A673 (cell line): ENCODE data around the gene C17orf78. TPM values are rescaled to one million over a fixed set of nuclear protein-coding genes. Genes with fewer than 3 reads are reported as not detected.
"Not testable (repeated sequence)": the region's sequence is repeated elsewhere in the genome, so short reads cannot be mapped to it uniquely, and the experiment has no call there.

Experiments used
- BruUV-seq: library from RNA; stranded (reverse); fragments of 400-500 nt; replicated peaks from 2 replicates; lab custom pipeline; 2021; lab: Mats Ljungman, UMichigan
- CTCF ChIA-PET: fragments of 300-600 bp; sonication (Branson Sonifier 250); formaldehyde crosslinking; loops from one replicate; lab custom pipeline; 2022; ENCODE audit warnings: antibody characterized with exemption; lab: Charles Lee
- POLR2A ChIA-PET: fragments of 300-600 bp; sonication (Branson Sonifier 250); formaldehyde crosslinking; loops from one replicate; lab custom pipeline; 2022; ENCODE audit warnings: antibody characterized with exemption; ENCODE audit not compliant: low non-redundant PET; lab: Charles Lee
- DNase-seq: peaks from one replicate; pipeline ENCODE4 v3.0.0-alpha.2; 2015; ENCODE audit warnings: low spot score
- H3K27ac ChIP-seq: fragments of 200-600 bp; sonication (generic); 2 replicates; pipeline ENCODE4 v1.5.1; 2016; ENCODE audit warnings: mixed run types, low read depth, mild to moderate bottlenecking, mixed read lengths, antibody characterized with exemption, low read length; ENCODE audit not compliant: poor library complexity, severe bottlenecking
- H3K27me3 ChIP-seq: fragments of 200-600 bp; sonication (generic); replicated peaks from 2 replicates; pipeline ENCODE4 v1.6.1; 2017; ENCODE audit warnings: mixed run types, low read depth, mild to moderate bottlenecking, mixed read lengths, antibody characterized with exemption, low read length; ENCODE audit not compliant: insufficient read depth, poor library complexity
- H3K36me3 ChIP-seq: fragments of 200-600 bp; sonication (generic); 2 replicates; pipeline ENCODE4 v1.6.1; 2016; ENCODE audit warnings: mixed run types, mild to moderate bottlenecking, mixed read lengths, antibody characterized with exemption, low read length; ENCODE audit not compliant: insufficient read depth, poor library complexity, severe bottlenecking
- H3K4me1 ChIP-seq: fragments of 200-600 bp; sonication (generic); 2 replicates; pipeline ENCODE4 v1.6.1; 2017; ENCODE audit warnings: mixed run types, mild to moderate bottlenecking, mixed read lengths, antibody characterized with exemption, low read length; ENCODE audit not compliant: insufficient read depth, poor library complexity, severe bottlenecking
- H3K4me3 ChIP-seq: fragments of 200-600 bp; sonication (generic); 2 replicates; pipeline ENCODE4 v1.5.1; 2016; ENCODE audit warnings: low read depth, mixed run types, mild to moderate bottlenecking, mixed read lengths, low read length; ENCODE audit not compliant: poor library complexity, severe bottlenecking
- H3K9me3 ChIP-seq: fragments of 200-600 bp; sonication (generic); 2 replicates; pipeline ENCODE4 v1.6.1; 2016; ENCODE audit warnings: mixed run types, low read depth, mild to moderate bottlenecking, mixed read lengths, antibody characterized with exemption, low read length; ENCODE audit not compliant: poor library complexity, severe bottlenecking
- CTCF ChIP-seq: fragments of 300-800, 200-600 bp; sonication (generic); conservative IDR thresholded peaks from 2 replicates; pipeline ENCODE4 v1.5.1; 2017; ENCODE audit warnings: low read depth, mild to moderate bottlenecking, antibody characterized with exemption, low read length, moderate library complexity, mixed read lengths
- EZH2 ChIP-seq: fragments of 200-600 bp; sonication (generic); IDR thresholded peaks from 2 replicates; pipeline ENCODE4 v1.6.1; 2017; ENCODE audit warnings: borderline replicate concordance, low read depth, mild to moderate bottlenecking, mixed read lengths, antibody characterized with exemption, low read length; ENCODE audit not compliant: poor library complexity, severe bottlenecking
- intact Hi-C: fragments of 100-400 bp; cut with micrococcal nuclease; formaldehyde crosslinking; loops from one replicate; pipeline ENCODE4 v1.10.0; 2022; ENCODE audit not compliant: unreplicated experiment
- total RNA-seq: library from RNA; stranded (reverse); gene quantifications from 2 replicates; pipeline ENCODE4 v1.2.3, GENCODE V29; 2021

Gene C17orf78
- total RNA-seq, 1 experiment from 2014 or later: not detected

GRCh38 chr17:37405955-37406634, 30.3 kb downstream of the C17orf78 start:
- DNase-seq: no peak
- TF ChIP-seq CTCF (no peak), EZH2 (no peak)
- Histone ChIP-seq H3K36me3 (no peaks in the 10 kb centered on the region), H3K9me3 (no peaks in the 10 kb centered on the region), H3K27me3 (no peaks in the 10 kb centered on the region), H3K4me3 (peak overlapping the region; percentile 65), H3K4me1 (no peaks in the 10 kb centered on the region), H3K27ac (peak overlapping the region; percentile 70)
- TSS peak; percentile 72 for BruUV-seq
- ChIA-PET CTCF (no interaction called here), POLR2A (no interaction called here)
- intact Hi-C loops: no loop called here

DNA sequence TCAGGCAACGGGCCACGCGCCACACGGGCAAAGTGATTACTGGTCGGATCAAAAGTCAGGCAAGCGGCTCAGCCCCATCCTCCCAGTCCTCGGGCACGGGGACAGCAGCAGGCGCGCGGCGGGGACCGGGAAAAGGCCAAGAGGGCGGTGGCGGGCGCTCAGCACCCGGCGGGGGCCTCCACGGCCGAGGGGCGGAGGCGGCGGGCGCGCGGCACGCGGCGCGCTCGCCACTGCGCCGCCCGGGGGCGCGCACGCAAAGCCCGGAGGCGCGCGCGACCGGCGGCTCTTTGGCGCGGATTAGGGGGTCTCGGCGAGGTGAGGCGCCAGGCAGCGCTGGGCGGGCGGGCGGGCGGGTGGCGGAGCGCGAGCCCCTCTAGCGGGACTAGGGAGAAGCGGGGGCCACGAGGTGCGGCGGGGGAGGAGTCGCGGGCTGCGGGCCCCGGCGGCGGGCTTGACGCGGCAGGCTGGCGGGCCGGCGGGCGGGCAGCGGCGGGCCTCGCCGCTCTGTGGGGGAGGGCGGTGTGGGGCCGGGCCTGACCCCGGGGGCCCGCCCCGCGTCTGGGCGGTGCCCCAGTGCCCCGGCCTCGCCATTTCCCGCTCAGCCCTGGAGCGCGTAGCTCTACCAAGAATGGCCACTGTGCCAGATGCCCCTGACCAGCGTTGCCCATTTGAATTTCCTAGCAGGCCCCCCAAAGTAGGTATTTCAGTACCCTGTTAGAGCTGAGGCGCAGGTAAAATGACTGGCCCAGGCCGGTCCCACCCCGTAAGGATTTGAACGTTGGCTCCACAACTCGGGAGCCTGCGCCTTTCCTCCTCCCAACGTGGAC, 31.1 kb downstream of the C17orf78 start, which contains the start of the genes ACACA and TADA2A:
TSS of gene ACACA (minus strand) at position 202 of the 827 bp plus-strand sequence. CDS start 537 bp downstream, outside the sequence.
TSS of gene TADA2A (plus strand) at position 252 of the 827 bp plus-strand sequence. CDS start 4,480 bp downstream, outside the sequence.
- POLR2A ChIA-PET: interaction anchor here (0.6 kb wide), 1 partner anchor 13 kb away, joined by 6 read pairs; no protein-coding TSS in a partner anchor
- H3K4me3 ChIP-seq: peak within 1 kb of the TSS; percentile 65
- CTCF ChIA-PET: no interaction called here
- TF ChIP-seq CTCF (no peak), EZH2 (no peak)
- H3K4me1 ChIP-seq: no peaks in the 10 kb centered on the region
- intact Hi-C loops: no loop called here
- H3K9me3 ChIP-seq: no peaks in the 10 kb centered on the region
- H3K36me3 ChIP-seq: no peaks in the 10 kb centered on the region
- peak; percentile 68 for DNase-seq
- no TSS peak for BruUV-seq
- peak within 1 kb of the TSS; percentile 81 for H3K27ac ChIP-seq
- no peaks in the 10 kb centered on the region for H3K27me3 ChIP-seq

GRCh38 chr17:37408145-37408479, 32.3 kb downstream of the C17orf78 start:
- H3K9me3 ChIP-seq, H3K4me1 ChIP-seq, H3K36me3 ChIP-seq, POLR2A ChIA-PET, intact Hi-C loops, BruUV-seq, CTCF ChIA-PET, H3K4me3 ChIP-seq, DNase-seq, H3K27me3 ChIP-seq, H3K27ac ChIP-seq: not testable (repeated sequence)
